HG02840 (cell line): ENCODE measurements around the gene COL18A1.

Source experiments
- ATAC-seq: cut with Tn5 transposase; IDR thresholded peaks from one replicate; pipeline ENCODE4 v1.9.1; 2021; ENCODE audit warnings: mild to moderate bottlenecking, moderate library complexity, moderate number of reproducible peaks; ENCODE audit not compliant: unreplicated experiment, low FRiP score

COL18A1 gene

DNA sequence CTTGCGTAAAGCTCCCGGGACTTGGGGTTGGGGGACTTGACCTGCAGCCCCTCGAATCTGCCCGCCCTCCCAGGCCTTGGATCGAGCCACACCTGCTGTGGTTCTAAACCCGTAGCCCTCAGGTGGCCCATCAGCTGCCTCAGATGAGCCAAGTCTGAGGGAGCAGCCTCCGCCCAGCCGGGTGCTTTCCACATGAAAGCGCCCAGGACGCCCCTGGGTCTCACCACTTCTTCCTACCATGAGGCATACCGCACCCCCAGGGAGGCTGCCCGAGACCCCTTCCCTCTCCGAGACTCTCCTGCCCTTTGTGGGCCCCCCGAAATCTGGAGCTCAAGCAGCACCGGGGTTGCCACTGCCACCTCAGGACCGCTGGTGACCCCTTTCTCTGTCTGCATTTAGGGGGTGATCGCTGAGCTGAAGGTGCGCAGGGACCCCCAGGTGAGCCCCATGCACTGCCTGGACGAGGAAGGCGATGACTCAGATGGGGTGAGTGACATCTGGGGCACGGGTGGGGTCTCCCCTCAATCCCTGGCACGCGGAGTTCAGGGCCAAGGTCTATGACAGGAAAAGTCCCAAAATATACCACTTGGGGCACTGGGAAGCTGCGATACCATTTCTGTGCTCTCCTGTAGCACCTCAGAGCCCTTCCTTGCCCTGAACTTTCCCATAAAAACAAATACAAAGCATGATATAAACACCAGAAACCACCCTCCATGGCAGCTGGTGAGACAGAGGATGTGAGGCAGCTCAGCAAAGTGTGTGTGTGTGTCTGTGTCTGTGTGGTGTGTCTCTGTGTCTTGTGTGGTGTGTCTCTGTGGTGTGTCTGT is 68.7 kb downstream of the COL18A1 start:
- ATAC-seq: no peak

DNA sequence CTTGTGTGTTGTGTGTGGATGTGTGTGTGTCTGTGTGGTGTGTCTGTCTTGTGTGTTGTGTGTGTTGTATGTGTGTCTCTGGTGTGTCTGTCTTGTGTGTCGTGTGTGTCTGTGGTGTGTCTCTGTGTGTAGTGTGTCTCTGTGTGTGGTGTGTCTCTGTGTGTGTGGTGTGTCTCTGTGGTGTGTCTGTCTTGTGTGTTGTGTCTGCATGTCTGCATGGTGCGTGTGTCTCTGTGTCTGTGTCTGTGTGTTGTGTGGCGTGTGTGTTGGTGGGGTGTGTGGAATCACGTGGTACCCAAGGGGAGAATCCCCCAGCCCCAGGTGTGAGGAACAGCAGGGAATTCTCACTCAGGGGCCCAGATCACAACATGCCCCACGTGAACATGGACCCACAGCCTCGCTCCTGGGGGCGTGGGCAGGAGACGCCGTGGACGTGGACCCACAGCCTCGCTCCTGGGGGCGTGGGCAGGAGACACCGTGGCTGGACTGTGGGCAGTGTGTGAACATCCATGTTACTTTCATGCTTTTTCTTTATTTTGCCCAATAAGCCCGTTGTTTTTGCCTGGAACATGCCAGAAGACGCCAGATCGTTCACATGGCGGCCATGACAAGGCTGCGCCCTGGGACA is 69.5 kb downstream of the COL18A1 start:
- no peak for ATAC-seq

DNA sequence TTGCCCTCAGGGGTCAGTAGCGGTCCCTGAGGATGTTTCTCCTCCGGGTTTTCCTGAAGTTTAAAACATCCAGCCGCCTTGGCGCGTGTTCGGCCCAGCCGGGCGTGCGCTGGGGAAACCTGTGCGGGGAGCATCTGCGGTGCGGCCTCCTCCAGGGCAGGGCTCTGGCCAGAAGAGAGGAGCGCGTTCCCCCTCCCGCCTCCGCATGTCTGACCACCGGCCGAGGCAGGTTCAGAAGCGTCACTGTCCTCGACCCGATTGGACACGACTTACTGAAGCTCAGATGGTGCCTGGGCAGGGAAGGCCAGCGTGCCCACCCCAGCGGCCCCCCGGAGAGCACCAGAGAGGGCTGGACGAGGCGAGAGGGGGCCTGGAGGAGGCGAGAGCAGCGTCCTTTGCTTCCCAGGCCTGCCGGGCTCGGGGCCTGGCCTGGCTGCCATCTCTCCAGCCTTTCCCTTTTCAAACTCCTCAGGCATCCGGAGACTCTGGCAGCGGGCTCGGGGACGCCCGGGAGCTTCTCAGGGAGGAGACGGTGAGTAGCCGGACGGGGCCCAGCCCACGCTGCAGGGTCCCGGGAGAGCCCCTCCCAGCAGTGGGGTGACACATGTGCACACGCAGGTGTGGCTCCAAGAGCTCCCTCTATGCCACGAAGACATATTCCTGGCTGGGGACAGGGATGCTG is 70.2 kb downstream of the COL18A1 start:
- ATAC-seq: no peak

DNA sequence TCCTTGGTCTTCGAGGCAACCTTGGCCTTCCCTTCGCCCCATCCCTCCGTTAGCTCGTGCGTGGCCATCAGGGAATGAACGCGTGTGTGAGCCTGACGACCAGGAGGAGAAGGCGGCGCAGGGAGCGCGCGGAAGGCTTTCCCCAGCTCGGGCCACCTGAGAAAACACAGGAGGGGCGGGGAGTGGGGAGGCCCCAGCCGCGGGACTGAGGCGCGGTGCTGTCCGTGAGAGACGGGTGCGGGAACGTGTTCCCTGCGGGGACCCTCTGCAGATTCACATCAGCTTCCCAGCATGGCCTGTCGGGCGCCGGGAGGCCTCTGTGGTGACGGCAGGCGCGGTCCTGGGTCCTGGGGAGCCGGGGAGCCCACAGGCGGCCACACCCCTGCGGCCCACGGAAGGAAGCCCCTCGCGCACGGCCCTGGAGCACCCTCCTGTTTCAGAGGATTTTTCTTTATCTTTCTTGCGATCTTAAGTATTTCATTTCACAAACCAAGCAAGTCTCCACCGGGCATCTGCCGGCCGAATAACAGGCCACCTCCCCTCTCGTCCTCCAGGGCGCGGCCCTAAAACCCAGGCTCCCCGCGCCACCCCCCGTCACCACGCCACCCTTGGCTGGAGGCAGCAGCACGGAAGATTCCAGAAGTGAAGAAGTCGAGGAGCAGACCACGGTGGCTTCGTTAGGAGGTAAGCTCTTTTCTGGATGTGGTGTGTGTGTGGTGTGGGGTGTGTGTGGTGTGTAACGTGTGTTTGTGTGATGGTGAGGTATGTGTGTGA is 71.0 kb downstream of the COL18A1 start:
- no peak for ATAC-seq

DNA sequence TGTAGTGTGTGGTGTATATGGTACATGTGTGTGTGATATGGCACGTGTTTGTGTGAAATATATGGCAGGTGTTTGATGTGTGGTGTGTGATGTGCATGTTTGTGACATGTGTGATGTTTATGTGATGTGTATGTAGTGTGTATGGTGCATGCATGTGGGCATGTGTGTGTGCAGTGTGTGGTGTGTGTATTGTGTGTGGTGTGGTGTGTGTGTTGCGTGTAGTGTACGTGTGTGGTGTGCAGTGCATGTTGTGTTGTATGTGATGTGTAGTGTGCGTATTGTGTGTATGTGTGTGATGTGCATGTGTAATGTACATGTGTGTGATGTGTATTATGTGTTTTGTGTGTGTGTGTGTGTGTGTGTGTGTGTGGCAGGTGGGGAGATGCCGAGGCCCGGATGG is 71.6 kb downstream of the COL18A1 start:
- ATAC-seq: no peak

DNA sequence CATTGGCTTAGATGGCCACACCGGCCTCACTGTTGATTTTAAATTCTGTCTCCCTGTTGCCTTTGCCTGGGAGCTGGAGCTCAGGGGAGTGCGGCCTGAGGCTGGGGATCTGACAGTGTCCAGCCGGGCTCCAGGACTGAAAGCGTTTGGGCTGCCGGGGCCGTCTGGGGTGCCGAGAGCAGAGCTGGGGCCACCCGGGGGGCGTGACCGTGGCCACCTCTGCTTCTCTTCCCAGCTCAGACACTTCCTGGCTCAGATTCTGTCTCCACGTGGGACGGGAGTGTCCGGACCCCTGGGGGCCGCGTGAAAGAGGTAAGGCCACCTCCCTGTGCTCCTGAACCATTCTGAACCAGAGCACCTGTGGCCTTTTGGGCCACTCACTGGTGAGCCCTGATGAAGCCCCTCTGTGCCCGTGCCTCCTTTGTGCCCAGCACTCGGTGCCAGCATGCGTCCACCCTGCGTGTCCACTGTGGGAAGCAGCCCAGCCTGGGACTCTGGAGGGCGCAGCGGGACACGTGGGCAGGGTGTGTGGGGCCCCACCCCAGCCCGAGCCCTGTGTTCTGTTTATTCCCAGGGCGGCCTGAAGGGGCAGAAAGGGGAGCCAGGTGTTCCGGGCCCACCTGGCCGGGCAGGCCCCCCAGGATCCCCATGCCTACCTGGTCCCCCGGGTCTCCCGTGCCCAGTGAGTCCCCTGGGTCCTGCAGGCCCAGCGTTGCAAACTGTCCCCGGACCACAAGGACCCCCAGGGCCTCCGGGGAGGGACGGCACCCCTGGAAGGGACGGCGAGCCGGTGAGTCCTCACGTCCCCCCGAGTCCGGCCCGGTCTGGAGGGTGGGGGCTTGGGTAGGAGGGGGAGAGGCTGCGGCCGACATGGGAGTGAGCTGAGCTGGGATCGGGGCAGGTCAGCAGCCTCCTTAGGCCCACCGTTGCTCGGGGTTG is 72.5 kb downstream of the COL18A1 start:
- ATAC-seq: no peak

DNA sequence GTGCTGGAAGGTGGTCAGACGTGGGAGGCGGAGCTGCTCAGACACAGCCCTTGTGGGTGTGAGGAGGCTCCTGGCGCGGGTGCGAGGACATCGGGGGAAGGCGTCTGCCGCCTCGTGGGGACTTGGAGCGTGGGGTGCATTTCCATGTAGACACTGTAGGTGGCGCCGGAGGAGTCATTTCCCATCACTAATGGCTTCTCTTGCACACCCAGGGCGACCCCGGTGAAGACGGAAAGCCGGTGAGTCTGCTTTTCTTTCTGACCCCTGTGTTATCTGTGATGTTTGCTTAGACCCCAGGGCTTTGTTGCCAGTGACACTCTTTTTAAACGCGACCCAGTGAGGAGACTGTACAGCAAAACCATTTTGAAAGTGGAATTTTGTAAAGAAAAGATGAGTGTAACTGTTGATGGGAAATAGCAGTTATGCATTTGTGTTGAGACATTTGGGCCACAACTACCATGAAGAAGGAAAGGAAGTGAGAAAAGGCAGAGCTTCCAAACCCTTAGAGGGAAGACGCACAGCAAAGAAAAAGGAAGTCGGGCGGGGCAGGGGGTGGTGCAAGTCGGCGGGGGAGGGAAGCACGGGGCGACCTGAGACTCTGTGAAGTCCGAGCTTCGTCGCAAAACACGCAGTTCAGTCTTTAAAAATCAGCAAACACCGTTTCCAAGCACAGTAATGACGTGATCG is 73.3 kb downstream of the COL18A1 start:
- no peak for ATAC-seq

DNA sequence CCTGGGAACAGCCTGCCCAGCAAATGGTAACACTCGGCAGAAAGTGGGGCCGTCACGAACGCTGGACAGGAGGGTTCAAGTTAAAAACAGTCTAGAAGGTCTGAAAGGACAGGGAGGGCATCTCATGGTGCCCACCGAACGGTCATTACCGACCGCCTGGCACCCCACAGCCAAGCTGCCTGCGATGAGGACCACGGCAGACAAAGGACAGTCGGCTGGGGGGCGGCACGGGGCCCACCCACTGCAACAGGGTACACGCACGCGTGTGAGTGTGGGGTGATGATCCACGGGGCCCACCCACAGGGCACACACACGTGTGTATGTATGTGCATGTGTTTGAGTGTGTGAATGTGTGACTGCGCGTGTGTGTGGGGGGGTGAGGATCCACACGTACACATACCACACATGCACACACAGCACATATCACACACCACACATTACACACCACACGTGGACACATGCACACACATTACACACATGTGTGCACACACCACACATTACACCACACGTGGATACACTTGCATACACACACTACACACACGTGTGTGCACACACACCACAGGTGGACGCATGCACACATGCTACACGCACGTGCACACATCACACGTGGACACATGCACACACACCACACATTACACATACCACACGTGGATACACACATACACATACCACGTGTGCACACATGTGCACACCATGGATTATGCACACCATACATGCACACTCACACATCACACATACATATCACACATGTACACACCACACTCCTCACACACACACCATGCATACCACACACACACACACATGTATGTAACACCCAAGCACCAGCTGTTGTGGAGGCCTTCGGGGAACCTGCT is 74.1 kb downstream of the COL18A1 start:
- no peak for ATAC-seq

DNA sequence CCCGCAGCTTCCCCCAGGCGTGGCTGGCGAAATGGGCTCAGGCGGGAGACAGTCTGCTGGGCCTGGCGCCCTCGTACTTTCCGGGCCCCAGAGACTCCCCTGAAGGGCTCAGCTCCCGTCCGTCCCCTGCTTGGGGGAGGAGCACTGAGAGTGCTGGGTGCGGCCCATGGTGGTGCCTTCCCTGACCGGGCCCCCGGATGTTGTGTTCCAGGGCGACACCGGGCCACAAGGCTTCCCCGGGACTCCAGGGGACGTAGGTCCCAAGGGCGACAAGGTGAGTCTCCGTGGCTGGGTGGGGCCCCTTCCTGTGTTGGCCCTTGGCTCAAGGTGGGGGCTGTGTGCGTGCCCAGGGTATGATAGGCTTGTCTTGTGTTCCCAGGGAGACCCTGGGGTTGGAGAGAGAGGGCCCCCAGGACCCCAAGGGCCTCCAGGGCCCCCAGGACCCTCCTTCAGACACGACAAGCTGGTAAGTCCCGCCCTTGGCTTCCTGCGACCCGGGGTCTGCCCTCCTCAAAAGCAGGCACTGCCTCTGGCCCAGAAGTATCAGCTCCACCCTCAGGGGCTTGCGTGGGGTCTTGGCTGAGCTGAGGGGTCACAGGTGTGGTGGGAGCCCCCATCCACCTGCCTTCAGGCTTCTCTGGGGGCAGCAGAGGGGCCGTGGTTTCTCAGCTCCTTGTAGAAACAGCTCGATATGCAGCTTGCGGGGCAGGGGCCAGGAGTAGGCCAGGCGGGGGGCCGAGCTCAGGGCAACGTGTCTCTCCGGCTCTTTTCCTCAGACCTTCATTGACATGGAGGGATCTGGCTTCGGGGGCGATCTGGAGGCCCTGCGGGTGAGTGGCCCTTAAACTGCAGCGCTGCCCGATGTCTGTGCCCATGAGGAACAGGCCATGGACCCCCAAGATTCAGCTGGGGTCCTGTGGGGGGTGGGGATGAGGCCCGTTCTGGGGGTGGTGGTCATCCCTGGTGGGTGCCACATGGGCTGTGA is 75.0 kb downstream of the COL18A1 start:
- ATAC-seq: no peak

DNA sequence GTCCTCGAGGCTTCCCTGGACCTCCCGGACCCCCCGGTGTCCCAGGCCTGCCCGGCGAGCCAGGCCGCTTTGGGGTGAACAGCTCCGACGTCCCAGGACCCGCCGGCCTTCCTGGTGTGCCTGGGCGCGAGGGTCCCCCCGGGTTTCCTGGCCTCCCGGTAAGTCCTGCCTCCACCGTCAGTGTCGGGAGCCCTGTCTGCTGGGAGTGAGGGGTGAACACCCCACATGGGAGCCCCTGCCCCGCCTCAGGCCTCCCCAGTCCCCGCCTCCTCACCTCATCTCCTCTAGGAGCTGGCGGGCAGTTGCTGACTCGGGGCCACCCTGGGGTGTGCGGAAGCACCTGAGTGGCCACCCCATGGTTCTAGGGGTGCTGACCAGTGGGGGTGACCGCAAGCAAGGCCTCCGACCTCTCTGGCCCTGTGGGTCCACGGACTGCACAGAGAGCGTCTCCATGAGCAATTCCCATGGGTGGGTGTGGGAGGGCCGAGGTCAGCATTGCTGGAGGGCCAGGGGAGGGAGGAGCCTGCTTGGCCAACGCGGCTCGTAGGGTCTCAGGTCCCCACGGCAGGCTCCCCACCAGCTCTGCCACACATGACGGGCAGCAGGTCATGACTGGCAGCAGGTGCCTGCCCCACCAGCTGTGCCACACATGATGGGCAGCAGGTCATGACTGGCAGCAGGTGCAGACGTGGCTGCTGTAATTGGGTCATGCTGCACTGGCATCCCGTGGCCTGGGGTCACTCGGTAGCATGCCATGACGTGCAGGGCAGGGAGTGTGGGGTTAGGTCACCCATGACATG is 75.9 kb downstream of the COL18A1 start:
- no peak for ATAC-seq

DNA sequence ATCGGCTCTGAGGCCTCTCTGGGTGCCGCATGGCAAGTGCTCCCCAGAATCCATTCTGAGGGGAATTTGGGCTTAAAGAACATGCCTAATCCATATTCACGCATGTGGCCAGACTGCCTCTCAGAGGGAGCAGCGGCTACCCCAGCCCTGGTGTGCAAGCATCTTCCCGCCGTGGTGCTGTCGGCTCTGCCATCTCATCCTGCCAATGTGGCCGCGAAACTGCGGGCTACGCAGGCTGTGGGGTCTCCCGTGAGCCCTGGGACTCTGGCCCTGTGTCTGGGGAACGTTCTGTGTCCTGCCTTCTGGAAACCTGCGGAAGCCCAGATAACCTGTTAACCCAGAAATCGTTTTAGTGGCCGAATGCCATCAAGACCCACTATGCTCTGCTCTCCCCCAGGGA is 76.6 kb downstream of the COL18A1 start:
- no peak for ATAC-seq

DNA sequence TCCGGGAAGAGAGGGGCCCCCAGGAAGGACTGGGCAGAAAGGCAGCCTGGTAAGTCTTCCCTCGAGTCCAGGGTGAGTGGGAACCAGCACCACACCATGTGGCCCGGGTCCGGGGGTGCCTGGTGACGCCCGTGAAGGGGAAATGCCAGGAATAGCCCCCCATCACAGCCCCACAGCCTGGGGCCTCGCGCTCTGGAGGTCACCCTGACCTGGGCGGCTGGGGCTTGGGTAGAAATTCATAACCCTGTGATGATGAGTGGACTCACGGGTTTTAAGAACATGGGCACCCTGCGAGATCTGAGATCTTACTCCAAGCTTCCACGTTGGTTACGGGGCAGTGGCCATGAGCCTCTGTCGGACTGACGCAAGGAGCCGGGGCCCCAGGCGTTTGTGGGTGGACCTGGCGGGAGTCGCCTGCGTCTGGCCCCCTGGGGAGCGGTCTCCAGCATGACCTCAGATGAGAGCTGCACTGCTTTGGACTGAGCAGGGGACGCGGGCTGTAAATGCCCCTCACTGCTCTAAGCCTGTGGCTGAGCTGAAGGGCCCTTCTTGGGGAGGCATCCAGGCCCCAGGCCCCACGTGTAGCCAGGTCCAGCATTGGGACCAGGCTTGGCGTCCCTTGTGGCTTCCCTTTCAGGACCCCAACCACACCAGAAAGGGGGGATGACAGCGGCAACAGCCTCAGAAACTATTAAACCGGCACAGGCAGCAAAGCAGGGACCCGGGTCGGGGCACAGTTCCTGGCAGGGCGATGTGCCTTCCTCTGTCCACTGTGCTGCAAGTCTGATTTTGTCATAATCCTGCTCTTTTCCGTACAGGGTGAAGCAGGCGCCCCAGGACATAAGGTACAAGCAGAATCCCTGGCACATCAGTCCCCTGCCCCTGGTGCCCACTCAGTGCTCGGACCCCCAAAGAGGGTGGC is 77.3 kb downstream of the COL18A1 start:
- no peak for ATAC-seq

DNA sequence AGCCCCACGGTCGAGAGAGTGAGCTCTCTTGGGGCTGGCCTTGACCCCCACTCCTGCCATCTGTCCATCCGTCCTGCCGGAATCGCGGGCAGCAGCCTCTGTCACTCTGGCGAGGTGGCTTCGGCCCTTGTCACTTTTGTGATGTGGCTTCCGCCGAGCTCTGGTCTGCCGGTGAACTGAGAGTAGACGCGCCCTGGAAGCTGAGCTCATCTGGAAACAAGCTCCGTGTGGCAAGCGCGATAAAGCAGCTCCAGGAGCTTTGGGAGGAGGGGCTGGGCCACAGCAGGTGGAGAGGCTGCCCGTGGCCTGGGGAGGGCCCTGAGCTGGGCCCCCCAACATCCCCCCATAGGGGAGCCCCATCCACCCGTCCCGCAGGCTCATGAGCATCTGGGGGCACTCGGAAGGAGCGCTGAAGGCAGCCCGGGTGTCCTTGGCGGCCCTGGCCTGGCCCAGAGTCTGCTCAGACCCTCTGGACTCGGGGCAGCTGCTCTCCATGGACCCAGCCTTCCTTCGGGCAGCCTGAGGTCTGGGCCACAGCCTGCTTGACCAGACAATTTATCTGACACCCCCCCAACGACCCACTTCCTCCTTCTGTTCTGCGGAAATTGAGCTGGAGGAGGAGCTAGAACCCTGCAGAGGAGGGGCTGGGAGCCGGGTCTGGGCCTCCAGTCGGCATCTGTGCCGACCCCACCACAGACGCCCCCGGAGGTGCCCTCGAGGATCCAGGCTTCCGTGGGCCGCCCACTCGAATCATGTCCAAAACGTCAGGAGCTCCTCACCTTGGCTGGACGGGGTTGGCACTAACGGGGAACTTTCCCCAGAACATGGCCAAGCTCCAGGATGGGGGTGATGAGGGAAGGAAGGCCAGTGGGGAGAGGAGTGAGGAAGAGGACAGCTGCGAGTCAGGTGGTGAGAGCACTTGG is 78.2 kb downstream of the COL18A1 start:
- no peak for ATAC-seq

DNA sequence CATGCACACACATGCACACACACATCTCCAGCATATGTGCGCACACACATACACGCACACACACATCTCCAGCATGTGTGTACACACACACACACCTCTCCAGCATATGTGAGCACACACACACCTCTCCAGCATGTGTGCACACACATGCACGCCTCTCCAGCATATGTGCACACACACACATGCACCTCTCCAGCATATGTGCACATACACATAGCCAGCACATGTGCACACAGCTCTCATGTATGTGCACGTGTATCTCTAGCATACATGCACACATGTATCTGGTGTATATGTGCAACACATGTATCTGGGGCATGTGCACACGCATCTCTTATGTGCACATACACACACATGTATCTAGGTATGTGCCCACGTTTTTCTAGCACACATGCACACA is 79.4 kb downstream of the COL18A1 start:
- no peak for ATAC-seq
